Activated B cell treated with CpG ODN at 0.5 μM for 24 hours (primary cell): ENCODE results near the gene LRP5. TPM values are rescaled to one million over a fixed set of nuclear protein-coding genes. Genes with fewer than 3 reads are reported as not detected.

Experiments
- ATAC-seq: fragments of 200-7000 bp; cut with Tn5 transposase; one replicate; pipeline ENCODE4 v1.10.0; 2021; ENCODE audit warnings: low read depth, mild to moderate bottlenecking, moderate library complexity
- CTCF ChIA-PET: fragments of 350-600 bp; sonication (Branson Sonifier 250); formaldehyde crosslinking; loops from one replicate; lab custom pipeline; 2021; ENCODE audit warnings: antibody characterized with exemption; lab: Charles Lee
- POLR2A ChIA-PET: fragments of 350-600 bp; sonication (Branson Sonifier 250); formaldehyde crosslinking; loops from one replicate; lab custom pipeline; 2021; ENCODE audit warnings: antibody characterized with exemption; lab: Charles Lee
- DNase-seq: peaks from one replicate; pipeline ENCODE4 v3.0.0; 2022
- H3K27ac Mint-ChIP-seq: one replicate; pipeline ENCODE4 v1.8.0; 2020; ENCODE audit warnings: mixed read lengths
- H3K27me3 Mint-ChIP-seq: one replicate; pipeline ENCODE4 v1.8.0; 2021; ENCODE audit warnings: mixed read lengths
- H3K36me3 Mint-ChIP-seq: one replicate; pipeline ENCODE4 v1.8.0; 2021; ENCODE audit warnings: low read depth, mixed read lengths
- H3K4me1 Mint-ChIP-seq: one replicate; pipeline ENCODE4 v1.8.0; 2021; ENCODE audit warnings: mixed read lengths
- H3K4me3 Mint-ChIP-seq: one replicate; pipeline ENCODE4 v1.8.0; 2020; ENCODE audit warnings: mild to moderate bottlenecking, mixed read lengths
- H3K9me3 Mint-ChIP-seq: one replicate; pipeline ENCODE4 v1.8.0; 2020; ENCODE audit warnings: mixed read lengths
- CTCF ChIP-seq: fragments of 200-600 bp; IDR thresholded peaks from one replicate; pipeline ENCODE4 v1.8.0; 2022; ENCODE audit warnings: antibody characterized with exemption, mild to moderate bottlenecking
- intact Hi-C: fragments of 100-400 bp; cut with micrococcal nuclease; formaldehyde crosslinking; loops from one replicate; pipeline ENCODE4 v1.15.1; 2024
- total RNA-seq: library from RNA; stranded (reverse); gene quantifications from 2 replicates; pipeline ENCODE4 v1.2.3, GENCODE V29; 2022

LRP5 gene
- total RNA-seq, 1 donor from 2014 or later: 8.7 TPM

GRCh38 chr11:68363776-68364175 lies 51.4 kb downstream of the LRP5 start:
- Mint-ChIP-seq H3K4me1 (peaks cover 21% of the 10 kb centered on the region), H3K27me3 (no peaks in the 10 kb centered on the region), H3K36me3 (no peaks in the 10 kb centered on the region), H3K4me3 (no peak overlapping the region), H3K27ac (no peak overlapping the region), H3K9me3 (no peaks in the 10 kb centered on the region)
- intact Hi-C loops: no loop called here
- no peak for DNase-seq
- POLR2A ChIA-PET: interaction anchor here (0.7 kb wide), 1 partner anchor 644 kb away, joined by 4 read pairs; no protein-coding TSS in a partner anchor
- TF ChIP-seq CTCF: no peak
- CTCF ChIA-PET: no interaction called here
- no peak for ATAC-seq

- no peak for TF ChIP-seq CTCF
- POLR2A ChIA-PET: no interaction called here
- intact Hi-C loops: no loop called here
- no peak for ATAC-seq
- Mint-ChIP-seq H3K9me3 (no peaks in the 10 kb centered on the region), H3K4me1 (peaks cover 27% of the 10 kb centered on the region), H3K36me3 (no peaks in the 10 kb centered on the region), H3K27ac (no peak overlapping the region), H3K27me3 (no peaks in the 10 kb centered on the region), H3K4me3 (no peak overlapping the region)
- CTCF ChIA-PET: no interaction called here
- no peak for DNase-seq
Measured at GRCh38 chr11:68364581-68364980, 52.2 kb downstream of the LRP5 start.

DNA sequence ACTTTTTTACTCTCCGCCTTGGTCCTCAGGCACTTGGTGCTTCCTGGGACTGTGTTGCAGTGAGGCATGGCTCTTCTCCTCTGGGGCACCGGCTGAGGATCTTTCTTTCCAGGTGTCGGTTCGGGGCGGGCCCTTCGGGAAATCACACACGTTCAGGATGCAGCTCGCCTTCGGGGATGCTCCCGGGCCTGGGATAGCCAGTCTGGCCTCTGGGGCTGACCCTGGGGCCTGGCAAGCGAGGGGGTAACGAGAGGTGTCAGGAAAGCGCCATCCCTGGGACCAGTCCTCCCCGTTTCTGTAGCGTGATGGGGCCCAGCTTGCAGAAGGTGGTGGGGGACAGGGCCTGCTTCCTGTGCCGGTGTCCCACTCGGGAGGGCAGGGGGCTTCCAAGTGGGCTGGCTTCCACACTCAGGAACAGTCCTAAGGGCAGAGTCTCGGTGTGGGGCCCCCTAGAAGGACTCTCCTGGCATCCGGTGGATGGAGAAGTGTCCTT lies 53.6 kb downstream of the LRP5 start:
- no peak for DNase-seq
- no peaks in the 10 kb centered on the region for H3K36me3 Mint-ChIP-seq
- no peak overlapping the region for H3K4me3 Mint-ChIP-seq

DNA sequence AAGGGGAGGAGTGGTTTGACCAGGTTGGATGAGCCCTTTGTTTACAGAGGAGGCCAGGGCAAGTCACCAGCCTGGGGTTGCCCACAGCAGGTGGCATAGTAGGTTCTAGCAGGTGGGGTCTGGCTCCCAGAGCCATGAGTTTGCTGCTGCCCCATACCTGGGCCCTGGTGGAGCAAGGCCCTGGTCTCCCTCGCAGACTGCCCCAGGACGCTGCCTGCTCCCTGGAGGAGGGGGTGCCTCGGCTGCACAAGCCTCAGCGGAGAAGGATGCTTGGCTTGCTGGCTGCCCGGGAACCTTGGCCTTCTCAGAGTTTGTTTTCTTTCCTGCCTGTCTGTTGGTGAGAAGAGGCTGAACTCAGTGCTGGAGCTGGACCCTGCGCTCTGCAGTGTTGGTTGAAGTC lies 54.9 kb downstream of the LRP5 start:
- Mint-ChIP-seq H3K27me3 (no peaks in the 10 kb centered on the region), H3K36me3 (no peaks in the 10 kb centered on the region), H3K4me3 (no peak overlapping the region), H3K27ac (no peak overlapping the region), H3K9me3 (no peaks in the 10 kb centered on the region), H3K4me1 (peaks cover 54% of the 10 kb centered on the region)
- intact Hi-C loops: no loop called here
- no peak for TF ChIP-seq CTCF
- ATAC-seq (no peak), DNase-seq (no peak)
- POLR2A ChIA-PET: no interaction called here
- CTCF ChIA-PET: no interaction called here

More for the DNA sequence above, 53.6 kb downstream of the LRP5 start:
- no peak for ATAC-seq
- POLR2A ChIA-PET: no interaction called here
- Mint-ChIP-seq H3K27ac (no peak overlapping the region), H3K27me3 (no peaks in the 10 kb centered on the region), H3K4me1 (peaks cover 41% of the 10 kb centered on the region), H3K9me3 (no peaks in the 10 kb centered on the region)
- no peak for TF ChIP-seq CTCF
- intact Hi-C loops: no loop called here
- CTCF ChIA-PET: no interaction called here

- H3K27me3 Mint-ChIP-seq: peaks cover 5% of the 10 kb centered on the region
- ChIA-PET CTCF (interaction anchor here (0.8 to 2.3 kb wide), 3 partner anchors 11 to 14 kb away, joined by 3 to 10 read pairs (median 7); no protein-coding TSS in a partner anchor), POLR2A (interaction anchor here (0.5 to 4.1 kb wide), 5 partner anchors 11 to 97 kb away, joined by 3 to 39 read pairs (median 8); partner anchors contain the start of gene C11orf24)
- intact Hi-C loops: loop anchor here (1.0 to 5.0 kb wide), 6 partner anchors 11 to 367 kb away; partner anchors contain the start of gene NDUFS8
- no peak for ATAC-seq
- no peak for DNase-seq
- no peak for TF ChIP-seq CTCF
- H3K4me1 Mint-ChIP-seq: peaks cover 72% of the 10 kb centered on the region
- H3K9me3 Mint-ChIP-seq: no peaks in the 10 kb centered on the region
- H3K27ac Mint-ChIP-seq: peak overlapping the region; percentile 84
- H3K36me3 Mint-ChIP-seq: no peaks in the 10 kb centered on the region
- H3K4me3 Mint-ChIP-seq: no peak overlapping the region
Measured at GRCh38 chr11:68369756-68370155, 57.4 kb downstream of the LRP5 start.
